ENCODE data around the gene SORCS2.

DNA sequence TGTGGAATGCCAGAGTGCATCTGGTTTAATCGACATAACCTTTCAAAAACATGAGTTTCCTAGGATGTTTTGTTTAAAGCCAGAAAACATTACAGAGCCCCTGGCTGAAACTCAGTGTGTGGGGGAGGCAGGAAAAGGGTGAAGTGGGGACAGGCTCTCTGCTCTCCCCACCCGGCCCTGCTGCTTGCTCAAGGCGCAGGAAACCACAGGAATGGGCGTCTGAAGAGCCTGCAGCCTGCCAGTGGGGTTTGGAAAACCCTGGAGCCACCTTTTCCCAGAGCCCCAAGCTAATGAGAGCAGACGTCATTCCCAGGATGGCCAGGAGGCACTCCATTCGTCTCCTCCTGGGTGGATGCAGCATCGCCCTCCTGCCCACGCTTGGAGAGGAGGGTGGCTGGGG lies 506.7 kb downstream of the SORCS2 start:
- no peak for TF ChIP-seq POLR2A (IDR thresholded peaks at IDR 0.05)
- TF ChIP-seq, protein P1, sequence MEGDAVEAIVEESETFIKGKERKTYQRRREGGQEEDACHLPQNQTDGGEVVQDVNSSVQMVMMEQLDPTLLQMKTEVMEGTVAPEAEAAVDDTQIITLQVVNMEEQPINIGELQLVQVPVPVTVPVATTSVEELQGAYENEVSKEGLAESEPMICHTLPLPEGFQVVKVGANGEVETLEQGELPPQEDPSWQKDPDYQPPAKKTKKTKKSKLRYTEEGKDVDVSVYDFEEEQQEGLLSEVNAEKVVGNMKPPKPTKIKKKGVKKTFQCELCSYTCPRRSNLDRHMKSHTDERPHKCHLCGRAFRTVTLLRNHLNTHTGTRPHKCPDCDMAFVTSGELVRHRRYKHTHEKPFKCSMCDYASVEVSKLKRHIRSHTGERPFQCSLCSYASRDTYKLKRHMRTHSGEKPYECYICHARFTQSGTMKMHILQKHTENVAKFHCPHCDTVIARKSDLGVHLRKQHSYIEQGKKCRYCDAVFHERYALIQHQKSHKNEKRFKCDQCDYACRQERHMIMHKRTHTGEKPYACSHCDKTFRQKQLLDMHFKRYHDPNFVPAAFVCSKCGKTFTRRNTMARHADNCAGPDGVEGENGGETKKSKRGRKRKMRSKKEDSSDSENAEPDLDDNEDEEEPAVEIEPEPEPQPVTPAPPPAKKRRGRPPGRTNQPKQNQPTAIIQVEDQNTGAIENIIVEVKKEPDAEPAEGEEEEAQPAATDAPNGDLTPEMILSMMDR (IDR thresholded peaks at IDR 0.05 in 4 of 5, conservative IDR thresholded peaks at IDR 0.05 in 1 of 5): no peak

Measured in gastrocnemius medialis (tissue), 4 donors.